ENCODE results near the gene IFT122. TPM values are rescaled to one million over a fixed set of nuclear protein-coding genes. Genes with fewer than 3 reads are reported as not detected.

IFT122 gene
- total and polyA plus RNA-seq, 2 of the 4 experiments (the other 2 are of a cell fraction): 16.8 to 28.0 TPM

DNA sequence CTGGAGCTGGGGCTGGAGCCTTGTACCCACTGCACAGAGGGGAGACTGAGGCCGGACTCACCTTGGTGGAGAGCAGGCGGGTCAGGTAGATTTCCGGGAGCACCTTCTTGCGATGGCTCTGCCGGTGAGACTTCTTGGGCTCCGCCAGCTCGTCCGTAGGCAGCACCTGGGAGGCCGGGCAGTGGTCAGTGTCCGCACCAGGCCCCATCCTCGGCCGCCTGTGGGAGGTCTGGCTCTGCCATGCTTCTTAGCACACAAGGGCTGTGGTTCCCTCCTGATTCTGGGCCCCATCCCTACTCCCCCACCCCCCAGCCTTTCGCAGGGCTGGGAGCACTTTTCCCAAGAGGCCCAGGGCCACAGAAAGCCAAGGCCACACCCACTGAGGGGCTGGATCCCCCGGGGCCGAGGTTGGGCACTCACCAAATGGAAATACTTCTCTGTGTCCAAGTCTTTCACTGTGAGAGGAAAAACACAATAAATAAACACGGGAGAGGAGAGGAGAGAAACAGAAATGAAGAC, 120.3 kb downstream of the IFT122 start:
- peak overlapping the region; percentile 98 for H3K4ac ChIP-seq (ENCODE audit: low read depth, low read length)
- H3K9ac ChIP-seq (ENCODE audit: low read depth, low read length): peak overlapping the region; percentile 94

More for the DNA sequence above, 120.3 kb downstream of the IFT122 start:
- H2BK15ac ChIP-seq (ENCODE audit: low read depth, low read length): peak overlapping the region; percentile 95; the same call in 2 of the 3 replicates
- H3K27ac ChIP-seq (ENCODE audit: insufficient read depth, low read length): peak overlapping the region; percentile 98
- in situ Hi-C loops (cut with MboI; ENCODE audit: low sequenced_read_pairs): no loop called here
- no peak for TF ChIP-seq MAFK (IDR thresholded peaks at IDR 0.05; ENCODE audit: low read depth, low read length)
- TF ChIP-seq RCOR1 (IDR thresholded peaks at IDR 0.05; ENCODE audit: insufficient replicate concordance, low read length): peak; percentile 37
- peak; percentile 67; the same call in 1 of the 2 replicates for TF ChIP-seq MAZ (IDR thresholded peaks at IDR 0.05; ENCODE audit: borderline replicate concordance, low read depth, low read length)
- no peak for TF ChIP-seq MXI1 (IDR thresholded peaks at IDR 0.05; ENCODE audit: borderline replicate concordance, low read depth, low read length)
- intact Hi-C loops (cut with micrococcal nuclease): loop anchor here (2.0 to 5.0 kb wide), 2 partner anchors 36 to 118 kb away; partner anchors contain the start of gene IFT122
- H2AFZ ChIP-seq (replicated peaks; ENCODE audit: low read length, poor library complexity): peak overlapping the region; percentile 74
- dilution Hi-C loops (cut with HindIII; ENCODE audit: low sequenced_read_pairs, unreplicated experiment): no loop called here
- H2BK5ac ChIP-seq (ENCODE audit: low read depth, low read length, poor library complexity, severe bottlenecking): peak overlapping the region; percentile 96
- H4K5ac ChIP-seq (ENCODE audit: low read depth, low read length): peak overlapping the region; percentile 100
- H2BK120ac ChIP-seq (ENCODE audit: low read depth, low read length): peak overlapping the region; percentile 88
- H3K4me1 ChIP-seq (ENCODE audit: control insufficient read depth, insufficient read depth, low read length): peaks cover 37% of the 10 kb centered on the region
- H2AK9ac ChIP-seq (replicated peaks; ENCODE audit: low read depth, low read length, poor library complexity): peak overlapping the region; percentile 96
- peak overlapping the region; percentile 24 for H3K4me3 ChIP-seq (ENCODE audit: insufficient read depth, low read depth, low read length)
- H3K18ac ChIP-seq (ENCODE audit: low read depth, low read length): peak overlapping the region; percentile 99
- H3K36me3 ChIP-seq (ENCODE audit: control insufficient read depth, insufficient read depth, low read length): peaks cover 49% of the 10 kb centered on the region
- no peaks in the 10 kb centered on the region for H3K27me3 ChIP-seq (ENCODE audit: control insufficient read depth, insufficient read depth, low read length)
- peak overlapping the region; percentile 97 for H4K91ac ChIP-seq (ENCODE audit: insufficient read depth, low read depth, low read length)
- CTCF ChIA-PET: interaction anchor here (1.8 kb wide), 1 partner anchor 70 kb away, joined by 4 read pairs; no protein-coding TSS in a partner anchor
- H3K56ac ChIP-seq (ENCODE audit: extremely low read depth, insufficient read depth, low read length): peak overlapping the region; percentile 94
- H4K8ac ChIP-seq (ENCODE audit: low read depth in 2 of 2, low read length in 2 of 2): peak overlapping the region; percentile 79 to 99
- DNase-seq (peak; percentile 56), ATAC-seq (ENCODE audit: low read depth) (peak; percentile 60)
- peak overlapping the region; percentile 58; the same call in 1 of the 2 replicates for H3K23ac ChIP-seq (ENCODE audit: low read depth, low read length)
- POLR2A ChIA-PET (ENCODE audit: unreplicated experiment): no interaction called here
- no peaks in the 10 kb centered on the region for H3K9me3 ChIP-seq (ENCODE audit: control insufficient read depth, insufficient read depth, low read length)
- H2BK20ac ChIP-seq (ENCODE audit: low read depth, low read length): peak overlapping the region; percentile 95
- peak overlapping the region; percentile 93 for H3K4me2 ChIP-seq (ENCODE audit: low read depth, low read length)
- H3K14ac ChIP-seq (replicated peaks; ENCODE audit: low read depth, low read length): peak overlapping the region; percentile 96
- H3K9me1 ChIP-seq (ENCODE audit: insufficient read depth, low read length): peaks cover 25% of the 10 kb centered on the region
- H2AK5ac ChIP-seq (ENCODE audit: low read depth, low read length): peak overlapping the region; percentile 96
- peaks cover 13 to 41% of the 10 kb centered on the region in 2 experiments; a peak in 3 of 4 replicates for H3K79me1 ChIP-seq (ENCODE audit: low read depth in 1 of 2, low read length in 2 of 2)
- no TSS peak for BruUV-seq (replicated peaks)
- H4K20me1 ChIP-seq (ENCODE audit: insufficient read depth, low read length): no peaks in the 10 kb centered on the region
- WGBS, 2 experiments (ENCODE audit: extremely low coverage in 2 of 2, insufficient read length in 1 of 2): 80% methylated on average over 1 of the region's 16 CpGs; no CpG with 5 or more reads in 1 of the 2 experiments

Measured in IMR-90 (cell line).